ENCODE data around the gene RSRC1.

DNA sequence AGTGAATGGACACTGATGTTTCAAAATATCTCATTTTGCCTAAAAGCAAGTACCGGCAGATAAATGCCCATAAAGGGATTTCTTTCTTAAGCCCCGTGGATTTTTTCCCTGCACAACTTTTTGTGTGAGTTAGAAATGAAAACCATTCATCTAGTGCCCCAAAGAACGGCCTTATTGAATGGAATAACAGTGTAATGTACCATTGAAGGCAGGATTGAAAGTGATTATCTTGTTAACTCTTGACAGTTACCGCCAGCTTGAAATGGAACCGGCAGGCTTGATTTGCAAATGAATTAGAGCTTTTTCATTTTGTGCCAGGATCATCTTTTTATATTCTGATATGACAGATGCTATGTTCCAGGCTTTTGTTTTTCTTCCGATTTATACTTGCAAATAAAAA lies 162.2 kb downstream of the RSRC1 start:
- TF ChIP-seq, protein P1, sequence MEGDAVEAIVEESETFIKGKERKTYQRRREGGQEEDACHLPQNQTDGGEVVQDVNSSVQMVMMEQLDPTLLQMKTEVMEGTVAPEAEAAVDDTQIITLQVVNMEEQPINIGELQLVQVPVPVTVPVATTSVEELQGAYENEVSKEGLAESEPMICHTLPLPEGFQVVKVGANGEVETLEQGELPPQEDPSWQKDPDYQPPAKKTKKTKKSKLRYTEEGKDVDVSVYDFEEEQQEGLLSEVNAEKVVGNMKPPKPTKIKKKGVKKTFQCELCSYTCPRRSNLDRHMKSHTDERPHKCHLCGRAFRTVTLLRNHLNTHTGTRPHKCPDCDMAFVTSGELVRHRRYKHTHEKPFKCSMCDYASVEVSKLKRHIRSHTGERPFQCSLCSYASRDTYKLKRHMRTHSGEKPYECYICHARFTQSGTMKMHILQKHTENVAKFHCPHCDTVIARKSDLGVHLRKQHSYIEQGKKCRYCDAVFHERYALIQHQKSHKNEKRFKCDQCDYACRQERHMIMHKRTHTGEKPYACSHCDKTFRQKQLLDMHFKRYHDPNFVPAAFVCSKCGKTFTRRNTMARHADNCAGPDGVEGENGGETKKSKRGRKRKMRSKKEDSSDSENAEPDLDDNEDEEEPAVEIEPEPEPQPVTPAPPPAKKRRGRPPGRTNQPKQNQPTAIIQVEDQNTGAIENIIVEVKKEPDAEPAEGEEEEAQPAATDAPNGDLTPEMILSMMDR (IDR thresholded peaks at IDR 0.05): no peak
- TF ChIP-seq EZH2 (IDR thresholded peaks at IDR 0.05; ENCODE audit: borderline replicate concordance, insufficient read depth, low read depth, low read length, poor library complexity, severe bottlenecking): no peak
